GM12865 (cell line): ENCODE measurements around the gene P3R3URF.
A peak's percentile ranks its signal among the peaks of the same experiment; 100 is the strongest.

Experiments used
- DNase-seq: peaks from one replicate; pipeline ENCODE4 v3.0.0; 2010; ENCODE audit warnings: low read depth
- H3K4me3 ChIP-seq: 2 replicates; pipeline ENCODE4 v1.5.1; 2011; ENCODE audit warnings: mild to moderate bottlenecking, low read depth, low read length, control low read depth
- TF ChIP-seq, protein P1 (sequence below): IDR thresholded peaks from 2 replicates; pipeline ENCODE4 v1.5.1; 2011; ENCODE audit warnings: low read length, control low read depth, low read depth, inconsistent platforms; ENCODE audit not compliant: insufficient read depth; ENCODE audit errors: missing control alignments

The P3R3URF gene

GRCh38 chr1:46133181-46133658 lies 43.1 kb downstream of the P3R3URF start:
- peak overlapping the region; percentile 78 for H3K4me3 ChIP-seq
- TF ChIP-seq, protein P1, sequence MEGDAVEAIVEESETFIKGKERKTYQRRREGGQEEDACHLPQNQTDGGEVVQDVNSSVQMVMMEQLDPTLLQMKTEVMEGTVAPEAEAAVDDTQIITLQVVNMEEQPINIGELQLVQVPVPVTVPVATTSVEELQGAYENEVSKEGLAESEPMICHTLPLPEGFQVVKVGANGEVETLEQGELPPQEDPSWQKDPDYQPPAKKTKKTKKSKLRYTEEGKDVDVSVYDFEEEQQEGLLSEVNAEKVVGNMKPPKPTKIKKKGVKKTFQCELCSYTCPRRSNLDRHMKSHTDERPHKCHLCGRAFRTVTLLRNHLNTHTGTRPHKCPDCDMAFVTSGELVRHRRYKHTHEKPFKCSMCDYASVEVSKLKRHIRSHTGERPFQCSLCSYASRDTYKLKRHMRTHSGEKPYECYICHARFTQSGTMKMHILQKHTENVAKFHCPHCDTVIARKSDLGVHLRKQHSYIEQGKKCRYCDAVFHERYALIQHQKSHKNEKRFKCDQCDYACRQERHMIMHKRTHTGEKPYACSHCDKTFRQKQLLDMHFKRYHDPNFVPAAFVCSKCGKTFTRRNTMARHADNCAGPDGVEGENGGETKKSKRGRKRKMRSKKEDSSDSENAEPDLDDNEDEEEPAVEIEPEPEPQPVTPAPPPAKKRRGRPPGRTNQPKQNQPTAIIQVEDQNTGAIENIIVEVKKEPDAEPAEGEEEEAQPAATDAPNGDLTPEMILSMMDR: no peak
- peak; percentile 89 for DNase-seq

DNA sequence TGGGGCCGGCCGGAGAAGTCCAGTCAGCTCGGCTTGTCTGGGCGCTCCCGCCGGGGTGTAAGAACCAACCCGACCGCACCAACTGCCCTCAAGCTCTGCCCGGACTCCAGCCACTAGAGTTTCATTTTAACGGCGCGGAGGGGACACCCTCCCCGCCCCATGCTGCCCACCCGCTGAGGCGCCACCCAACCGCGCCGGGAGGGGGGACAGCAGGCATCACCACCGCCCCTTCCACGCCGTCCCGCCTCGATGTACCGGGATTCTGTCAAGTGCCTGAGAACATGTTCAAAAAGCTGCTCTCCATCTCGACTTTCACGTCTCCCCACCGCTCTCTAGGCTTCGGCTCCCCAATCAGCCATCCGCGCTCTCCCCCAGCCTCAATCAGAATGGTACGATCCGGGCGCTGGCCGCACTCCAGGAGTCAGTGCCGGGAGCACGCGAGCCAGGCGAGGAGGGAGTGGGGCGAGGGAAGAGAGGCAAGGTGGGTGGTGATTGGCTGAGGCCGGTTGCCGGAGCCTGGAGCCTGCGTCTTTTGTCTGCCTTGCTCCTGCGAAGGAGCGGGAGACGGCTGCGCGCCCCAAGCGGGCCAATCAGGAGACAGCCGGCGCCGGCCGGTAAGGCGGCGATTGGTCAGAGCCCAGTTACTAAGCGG lies 43.6 kb downstream of the P3R3URF start, which contains the start of gene PIK3R3:
Gene PIK3R3, minus strand, starts transcription at position 101 of the 652 bp plus-strand sequence. CDS start 677 bp downstream, outside the sequence.
- peak within 1 kb of the TSS; percentile 100 for H3K4me3 ChIP-seq
- TF ChIP-seq, protein P1: no peak
- DNase-seq: peak; percentile 100

GRCh38 chr1:46131712-46132528 lies 44.4 kb downstream of the P3R3URF start:
- H3K4me3 ChIP-seq: peak overlapping the region; percentile 100
- DNase-seq: peak; percentile 51
- TF ChIP-seq, protein P1: no peak

DNA sequence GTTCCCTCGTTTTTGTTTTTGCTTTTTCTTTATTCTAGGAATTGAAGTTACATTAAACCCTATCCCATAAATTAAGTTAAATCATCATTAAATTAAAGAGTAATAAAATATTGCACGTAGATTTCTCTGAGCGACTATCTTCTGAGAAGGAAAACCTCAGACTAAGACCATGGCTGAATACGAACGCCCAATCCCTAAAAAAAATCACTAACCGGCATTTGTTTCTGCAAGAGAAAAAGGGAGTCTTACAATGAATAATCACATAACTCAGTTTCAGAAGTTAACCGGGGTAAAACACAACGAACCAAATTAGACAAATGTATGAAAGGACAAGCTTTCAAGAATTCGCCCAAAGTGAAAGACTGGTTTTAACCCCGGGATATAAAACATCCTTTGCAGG lies 45.2 kb downstream of the P3R3URF start:
- TF ChIP-seq, protein P1: no peak
- DNase-seq: peak; percentile 23
- peak overlapping the region; percentile 100 for H3K4me3 ChIP-seq

GRCh38 chr1:46130606-46131005 lies 45.7 kb downstream of the P3R3URF start:
- TF ChIP-seq, protein P1: no peak
- DNase-seq: no peak
- H3K4me3 ChIP-seq: peak overlapping the region; percentile 100

DNA sequence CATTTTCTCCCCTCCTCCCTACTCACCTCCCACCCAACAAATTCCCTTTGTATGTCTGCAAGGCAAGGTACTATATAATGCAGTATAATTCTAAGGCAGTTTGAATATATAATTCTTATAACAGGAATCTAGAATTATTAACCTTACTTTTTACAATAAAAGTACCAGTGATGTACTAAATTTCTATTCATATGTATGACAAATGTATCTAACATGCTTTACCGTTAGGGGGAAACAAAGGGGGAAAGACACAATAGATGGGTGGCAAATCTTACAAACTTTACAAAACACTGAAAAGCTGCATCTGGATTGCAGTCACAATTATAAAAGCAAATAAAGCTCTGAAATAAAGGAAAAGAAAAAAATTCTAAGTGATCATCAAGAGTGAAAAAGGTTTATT lies 46.2 kb downstream of the P3R3URF start:
- H3K4me3 ChIP-seq: peak overlapping the region; percentile 100
- TF ChIP-seq, protein P1: no peak
- no peak for DNase-seq
